DLD1 (cell line): ENCODE measurements around the gene IRAK4.

Experiments
- in situ Hi-C: cut with HindIII; loops from 2 replicates; pipeline ENCODE4 v1.10.0; 2017; ENCODE audit warnings: low sequenced_read_pairs

Gene IRAK4

DNA sequence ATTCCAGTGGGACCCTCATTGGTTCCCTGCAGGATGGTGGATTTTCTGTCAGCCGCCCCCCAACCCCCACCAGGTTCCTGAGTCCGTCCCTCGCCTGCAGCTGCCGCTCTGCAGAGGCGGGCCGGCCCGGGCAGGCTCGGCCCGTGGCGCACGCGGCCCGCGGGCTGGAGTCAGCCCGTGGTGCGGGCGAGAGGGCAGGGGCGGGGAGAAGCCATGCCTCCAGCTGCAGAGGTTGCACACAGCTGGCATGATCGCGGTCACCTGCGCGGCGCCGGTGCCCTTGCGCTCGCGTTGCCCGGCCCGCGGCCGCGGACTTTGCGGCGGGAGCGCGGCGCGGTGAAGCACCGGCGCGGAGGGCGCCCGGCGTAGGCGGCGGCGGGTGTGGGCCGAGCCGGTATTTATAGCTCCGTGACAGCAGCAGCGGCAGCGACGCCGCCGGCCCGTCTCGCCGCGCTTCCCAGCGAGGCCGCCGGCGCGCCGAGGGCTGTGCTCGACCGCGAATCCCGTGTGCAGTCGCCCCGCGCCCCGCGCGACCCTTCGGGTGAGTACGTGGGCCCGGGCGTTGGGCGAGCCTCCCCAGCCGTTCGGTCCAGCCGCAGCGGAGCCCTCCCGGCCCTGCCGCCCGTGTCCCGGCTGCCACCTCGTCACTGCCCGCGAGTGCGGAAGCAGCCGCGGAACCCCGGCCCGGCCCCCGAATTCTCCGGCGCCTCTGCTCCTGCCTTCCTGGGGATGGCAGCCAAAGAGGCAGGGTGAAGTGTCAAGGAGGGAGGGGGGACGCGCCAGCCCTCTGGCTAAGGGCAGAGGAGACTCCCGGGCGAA, 77.1 kb downstream of the IRAK4 start, which contains the start of gene TMEM117:
Gene TMEM117, plus strand, starts transcription at position 426 of the 819 bp plus-strand sequence.
- in situ Hi-C loops: no loop called here

GRCh38 chr12:43836475-43836989, 77.8 kb downstream of the IRAK4 start:
- in situ Hi-C loops: no loop called here
